COLO668 (cell line): ENCODE measurements around the gene PRKAR1B.

Experiments used
- DNase-seq: peaks from one replicate; lab custom pipeline; 2025; ENCODE audit not compliant: unreplicated experiment; lab: John Stamatoyannopoulos, UW

The PRKAR1B gene

DNA sequence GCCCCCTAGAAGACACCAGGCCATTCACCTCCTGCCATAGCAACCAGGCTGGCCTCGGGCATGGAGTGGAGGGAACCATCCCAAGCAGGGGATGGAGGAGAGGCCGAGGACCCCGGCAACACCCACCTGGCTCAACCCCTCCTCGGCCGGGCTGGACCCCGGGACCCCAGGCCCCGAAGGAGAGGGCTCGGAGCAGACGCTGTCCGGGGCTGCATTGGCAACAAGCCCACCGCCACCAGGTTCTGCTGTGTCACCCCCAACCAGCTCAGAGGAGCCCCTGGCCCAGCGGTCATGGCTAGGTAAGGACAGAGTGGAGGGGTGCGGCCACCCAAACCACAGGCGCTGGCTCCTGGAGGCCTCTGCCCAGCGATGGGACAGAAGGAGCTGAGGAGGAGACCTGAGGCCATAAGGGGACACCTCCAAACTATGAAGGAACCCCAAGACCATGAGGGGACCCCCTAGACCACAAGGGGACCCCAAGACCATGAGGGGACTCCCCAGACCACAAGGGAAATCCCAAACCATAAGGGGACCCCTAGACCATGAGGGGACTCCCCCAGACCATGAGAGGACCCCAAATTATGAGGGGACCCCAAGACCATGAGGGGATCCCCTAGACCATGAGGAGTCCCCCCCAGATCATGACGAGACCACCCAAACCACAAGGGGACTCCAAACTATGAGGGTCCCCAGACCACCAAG, 132.7 kb downstream of the PRKAR1B start:
- no peak for DNase-seq

DNA sequence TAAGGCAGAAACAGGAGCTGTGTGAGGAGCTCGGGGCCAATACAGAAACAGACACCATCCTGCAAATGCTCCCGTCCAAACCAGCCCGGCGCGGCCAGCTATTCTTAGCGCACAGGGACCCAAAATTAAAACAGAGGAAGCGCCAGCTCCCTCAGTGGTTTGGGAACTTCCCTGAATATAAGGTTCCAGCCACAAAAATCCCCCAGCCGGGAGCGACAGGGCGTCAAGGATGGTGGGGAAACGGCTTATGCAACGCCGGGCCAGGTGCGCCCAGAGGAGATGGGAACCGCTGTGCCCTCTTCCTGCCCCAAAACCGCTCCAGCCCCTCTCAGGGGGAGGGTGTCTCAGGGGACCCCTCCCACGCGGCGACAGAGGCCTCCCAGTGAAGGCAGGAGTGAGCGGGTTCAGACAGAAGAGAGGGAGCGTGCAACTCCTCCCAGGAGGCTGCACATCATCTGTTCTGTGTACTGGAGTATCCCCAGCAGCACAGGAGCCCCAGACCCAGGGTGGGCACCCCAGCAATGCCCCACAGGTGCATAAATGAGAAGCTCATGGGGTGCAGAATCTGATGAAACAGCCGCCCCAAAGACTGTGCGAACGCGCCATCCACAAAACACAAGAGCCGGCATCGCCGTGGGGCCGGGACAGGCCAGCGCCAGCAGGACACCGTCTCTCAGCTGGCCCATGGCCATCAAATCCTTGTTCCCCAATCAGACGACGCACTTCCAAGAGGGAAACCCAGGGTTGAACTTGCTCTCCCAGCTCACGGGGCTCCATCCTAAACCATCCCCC, 133.6 kb downstream of the PRKAR1B start:
- DNase-seq, result no peak

DNA sequence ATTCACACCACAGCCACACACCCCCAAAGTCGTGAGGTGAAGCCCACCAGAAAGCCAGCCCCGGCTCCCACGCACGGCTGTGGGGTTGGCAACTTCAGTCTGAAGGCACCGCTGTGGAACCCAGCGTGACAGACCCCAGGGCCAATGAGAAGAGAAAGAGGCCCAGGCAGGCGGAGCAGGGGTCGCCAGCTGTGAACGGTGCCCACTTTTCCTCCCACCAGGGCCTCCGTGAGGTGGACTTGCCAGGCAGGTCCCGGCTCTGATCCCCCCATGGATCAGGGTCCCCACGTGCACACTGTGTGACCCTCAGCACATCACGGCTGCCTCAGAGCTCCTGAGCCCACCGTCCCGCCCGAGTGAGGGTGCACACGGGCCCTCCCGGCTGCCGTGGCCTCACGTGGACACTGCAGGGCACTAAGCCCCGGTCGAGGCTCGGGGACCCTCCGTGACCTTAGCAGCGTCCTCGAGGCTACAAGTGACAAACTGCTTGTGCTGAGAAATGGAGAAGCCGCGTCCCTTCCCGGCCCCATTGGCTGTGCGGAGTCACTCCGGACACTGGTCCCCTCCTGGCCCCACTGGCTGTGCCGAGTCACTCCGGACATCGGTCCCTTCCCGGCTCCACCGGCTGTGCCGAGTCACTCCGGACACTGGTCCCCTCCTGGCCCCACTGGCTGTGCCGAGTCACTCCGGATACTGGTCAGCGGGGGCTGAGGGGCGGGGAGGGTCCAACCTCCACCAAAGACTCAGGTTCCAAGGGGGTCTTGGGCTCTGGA, 135.0 kb downstream of the PRKAR1B start:
- DNase-seq, result no peak

DNA sequence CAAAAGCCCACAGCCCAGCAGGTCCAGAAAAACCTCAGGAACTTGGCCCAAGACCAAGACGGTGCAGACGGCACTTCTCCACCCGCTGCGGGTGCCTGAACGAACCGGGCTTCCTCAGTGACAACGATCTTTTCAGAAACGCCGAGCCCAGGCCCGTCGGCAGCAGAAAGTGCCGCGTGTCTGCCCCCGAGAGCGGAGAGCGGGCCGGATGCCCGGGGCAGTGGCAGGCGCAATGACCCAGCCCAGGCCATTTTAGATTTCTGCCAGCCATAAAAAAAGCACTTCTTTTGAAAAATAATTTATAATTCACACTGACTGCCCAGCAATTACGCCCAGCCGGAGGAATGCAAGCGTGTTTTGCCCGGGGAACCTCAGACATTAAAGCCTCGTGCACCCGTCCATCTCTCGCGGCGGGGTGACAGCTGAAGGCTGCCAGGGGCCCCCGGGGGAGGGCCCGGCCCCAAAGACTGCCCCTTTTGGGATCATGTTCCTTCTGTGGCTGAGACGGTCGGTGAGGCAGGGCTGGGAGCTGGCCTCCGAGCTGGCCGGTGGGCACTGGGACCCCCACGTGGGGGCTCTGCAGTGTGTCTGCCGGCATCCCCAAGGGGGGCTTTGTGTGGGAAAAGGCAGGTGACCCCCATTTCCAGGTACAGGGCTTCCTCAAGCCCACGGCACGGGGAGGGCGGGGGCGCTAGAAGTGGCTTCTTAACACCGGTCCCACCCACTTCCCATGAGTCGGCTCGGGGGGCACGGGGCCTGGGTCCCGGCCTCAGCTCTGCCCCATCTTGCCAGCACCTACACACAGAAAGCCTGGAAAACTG, 136.1 kb downstream of the PRKAR1B start:
- no peak for DNase-seq

DNA sequence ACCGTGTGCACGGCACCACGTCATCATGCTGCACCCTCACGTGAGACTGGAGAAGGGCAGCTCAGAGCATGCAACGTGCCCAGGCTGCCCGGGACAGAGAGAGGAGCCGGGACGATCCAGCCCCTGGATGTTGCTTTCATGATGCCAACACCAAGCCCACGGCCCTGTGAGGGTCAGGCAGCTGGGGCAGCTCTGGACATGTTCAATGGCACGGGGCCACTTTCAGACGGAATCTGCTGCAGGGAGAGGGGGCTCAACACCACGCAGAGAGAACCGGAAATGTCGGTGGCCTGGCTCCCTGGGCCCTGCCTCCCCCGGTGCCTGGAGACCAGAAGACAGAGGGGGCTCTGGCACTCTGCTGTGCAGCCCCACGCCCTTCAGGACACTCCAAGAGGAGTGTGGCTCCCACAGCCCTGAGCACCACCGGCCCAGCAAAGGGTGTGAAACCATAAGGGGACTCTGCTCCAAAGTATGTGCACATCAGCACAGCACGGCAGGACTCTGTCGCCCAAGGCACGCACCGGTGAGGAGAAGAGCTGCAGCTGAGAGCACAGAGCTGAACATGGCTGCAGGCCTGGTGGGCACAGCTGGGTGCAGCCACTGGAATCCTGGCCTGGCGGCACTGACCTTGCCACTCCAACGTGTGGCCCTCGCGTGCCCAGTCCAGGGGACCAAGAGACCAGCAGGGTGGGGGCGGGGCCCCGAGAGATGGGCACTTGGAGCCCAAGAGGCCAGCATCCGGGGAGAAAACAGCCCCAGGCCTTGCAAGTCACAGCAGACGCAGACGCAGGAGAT, 137.1 kb downstream of the PRKAR1B start:
- no peak for DNase-seq

DNA sequence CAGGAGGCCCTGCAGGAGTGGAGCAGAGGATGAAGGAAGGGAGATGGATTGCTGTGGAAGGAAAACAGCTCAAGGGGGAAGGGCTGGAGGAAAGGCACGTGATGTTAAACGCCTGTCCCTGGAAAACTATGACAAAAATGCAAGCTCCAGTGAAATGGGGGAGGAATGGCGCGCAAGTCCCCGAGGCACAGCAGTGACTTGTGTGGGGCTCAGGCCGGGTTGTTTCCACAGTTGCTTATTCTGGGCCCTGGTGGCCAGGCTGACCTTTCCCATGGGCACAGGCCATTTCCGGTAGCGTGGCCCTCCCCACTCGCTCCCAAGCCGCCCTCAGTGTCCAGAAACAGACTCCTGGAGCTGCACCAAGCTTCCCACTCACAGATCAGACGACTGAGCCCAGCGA, 139.3 kb downstream of the PRKAR1B start:
- DNase-seq, result no peak

DNA sequence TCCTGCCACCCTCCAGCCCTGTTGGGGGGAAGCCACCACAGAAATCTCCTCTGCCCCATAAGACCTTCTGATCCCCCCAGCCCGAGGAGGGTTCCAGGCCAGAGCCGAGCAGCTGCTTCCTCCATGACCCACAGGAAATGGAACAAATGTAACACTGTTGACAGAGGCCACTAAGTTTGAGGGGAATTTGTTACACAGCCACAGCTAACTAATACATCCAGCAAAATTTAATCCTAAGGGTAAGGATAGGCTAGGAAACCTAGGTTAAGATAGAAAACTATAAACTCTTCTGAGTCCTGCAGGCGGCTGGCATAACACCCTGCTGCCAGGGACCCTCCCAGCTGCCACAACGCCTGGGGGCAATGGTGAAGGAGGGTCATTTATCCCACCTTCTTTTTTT, 140.6 kb downstream of the PRKAR1B start:
- no peak for DNase-seq

DNA sequence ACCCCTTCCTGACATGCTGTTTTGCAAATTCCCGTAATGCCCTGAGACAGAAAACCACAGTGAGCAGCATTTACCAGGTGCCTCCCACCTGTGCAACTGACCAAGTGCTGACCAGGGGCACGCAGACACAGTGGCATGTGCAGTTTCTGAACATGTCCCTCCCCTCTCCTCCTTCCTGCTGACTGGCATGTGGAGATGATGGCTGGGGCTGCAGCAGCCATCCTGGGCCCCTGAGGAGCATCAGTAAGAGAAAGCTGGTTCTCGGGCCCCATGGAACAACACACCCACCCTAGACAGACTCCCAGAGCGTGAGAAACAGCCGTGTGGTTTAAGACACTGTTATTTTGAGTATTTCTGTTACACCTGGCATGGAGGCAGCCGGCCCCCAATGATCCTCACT, 141.2 kb downstream of the PRKAR1B start:
- no peak for DNase-seq

DNA sequence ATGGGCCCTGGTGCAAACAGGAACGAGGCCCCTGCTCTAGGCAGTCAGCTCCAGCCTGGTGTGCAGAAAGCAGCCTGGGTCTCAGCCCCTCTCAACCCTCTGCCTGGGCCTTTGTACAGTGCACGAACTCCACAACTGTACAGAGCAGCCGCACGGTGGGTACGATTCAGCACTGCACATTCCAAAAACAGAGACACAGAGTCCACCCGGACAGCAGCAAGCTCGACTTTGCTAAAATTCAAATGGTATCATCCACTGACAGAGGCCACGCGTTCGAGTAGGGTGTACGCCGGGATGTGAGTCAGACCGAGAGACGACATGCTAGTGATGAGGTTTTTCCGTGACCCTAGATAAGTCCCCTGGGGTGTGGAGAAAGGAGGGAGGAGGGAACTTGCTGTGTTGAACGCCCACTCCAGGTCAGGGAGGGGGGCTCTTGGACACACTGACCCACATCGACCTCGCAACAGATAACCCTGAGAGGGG, 141.8 kb downstream of the PRKAR1B start:
- DNase-seq, result no peak

DNA sequence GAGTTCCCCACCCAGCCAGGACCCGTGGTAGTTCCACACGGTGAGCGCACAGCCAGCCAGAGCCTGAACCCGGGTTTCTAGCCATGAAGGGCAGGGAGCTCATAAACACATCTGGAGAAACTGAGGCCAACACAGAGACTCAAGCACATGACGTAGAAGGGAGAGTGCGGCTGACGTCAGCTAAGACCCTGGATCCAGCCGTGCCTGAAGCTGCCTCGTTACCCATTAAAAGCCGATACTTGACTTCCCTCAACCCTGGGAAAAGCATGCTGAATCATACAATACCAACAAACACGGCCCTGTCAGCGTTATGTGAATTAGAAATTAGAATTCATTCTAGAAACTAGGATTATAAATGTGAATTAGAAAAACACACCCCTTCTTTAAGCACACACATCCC, 142.3 kb downstream of the PRKAR1B start:
- no peak for DNase-seq

DNA sequence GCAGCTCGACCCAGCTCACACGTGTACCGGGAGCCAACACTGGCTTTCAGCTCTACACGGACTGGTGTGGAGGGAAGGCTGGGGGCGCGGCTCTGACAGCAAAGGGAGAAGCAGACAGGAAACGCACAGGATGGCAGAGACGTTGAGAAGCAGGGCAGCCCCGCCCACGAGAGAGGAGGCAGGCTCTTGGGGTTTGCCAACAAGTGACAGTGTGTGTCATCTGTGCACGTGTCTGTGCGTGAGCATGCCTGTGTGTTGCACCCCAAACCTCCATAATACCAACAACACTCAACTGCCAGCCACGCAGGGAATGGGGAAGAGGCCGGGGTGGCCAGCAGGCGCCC, 143.0 kb downstream of the PRKAR1B start:
- DNase-seq, result no peak

DNA sequence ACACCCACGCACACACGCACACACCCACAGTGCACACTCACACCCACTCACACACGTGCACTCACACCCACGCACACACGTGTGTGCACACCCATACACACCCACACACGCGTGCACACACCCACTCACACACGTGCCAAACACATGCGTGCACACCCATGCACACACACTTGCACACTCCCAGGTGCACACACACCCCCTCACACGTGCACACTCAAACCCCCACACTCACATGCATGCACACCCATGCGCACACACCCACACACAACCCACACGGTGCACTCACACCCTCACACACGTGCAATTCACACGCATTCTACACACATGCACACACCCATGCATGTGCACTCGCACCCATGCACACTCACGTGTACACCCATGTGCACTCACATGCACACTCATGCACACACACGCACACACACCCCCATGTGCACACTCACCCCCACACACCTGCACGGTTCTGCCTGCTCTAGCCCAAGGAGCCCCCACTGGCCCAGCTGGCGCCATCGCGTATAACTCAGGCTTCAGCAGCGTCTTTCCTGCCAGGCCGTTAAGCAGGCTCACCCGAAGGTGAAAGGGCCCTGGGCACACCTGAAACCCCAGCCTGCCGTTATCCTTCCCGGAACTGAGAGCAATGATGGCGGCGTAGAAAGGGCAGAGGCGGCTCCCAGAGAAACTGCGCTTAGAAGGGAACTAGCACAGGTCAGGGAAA, 143.5 kb downstream of the PRKAR1B start:
- no peak for DNase-seq

DNA sequence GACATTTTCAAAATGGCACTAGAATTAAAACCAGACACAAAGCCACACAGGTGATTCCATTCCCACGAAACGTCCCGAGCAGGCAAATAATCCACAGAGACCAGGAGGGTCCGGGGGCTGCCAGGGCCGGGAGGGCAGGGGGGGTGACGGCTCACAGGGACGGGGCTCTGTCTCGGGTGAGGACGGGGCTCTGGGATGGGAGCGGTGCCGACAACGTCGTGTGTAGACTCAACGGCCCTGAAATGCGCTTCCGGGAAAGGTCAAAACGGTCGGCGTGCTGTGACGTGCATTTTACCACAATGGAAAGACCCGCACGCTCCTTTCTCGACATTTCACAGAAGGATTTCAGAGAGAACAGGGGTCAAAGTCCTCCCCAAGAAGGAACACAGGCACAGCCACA, 144.2 kb downstream of the PRKAR1B start:
- DNase-seq, result no peak

DNA sequence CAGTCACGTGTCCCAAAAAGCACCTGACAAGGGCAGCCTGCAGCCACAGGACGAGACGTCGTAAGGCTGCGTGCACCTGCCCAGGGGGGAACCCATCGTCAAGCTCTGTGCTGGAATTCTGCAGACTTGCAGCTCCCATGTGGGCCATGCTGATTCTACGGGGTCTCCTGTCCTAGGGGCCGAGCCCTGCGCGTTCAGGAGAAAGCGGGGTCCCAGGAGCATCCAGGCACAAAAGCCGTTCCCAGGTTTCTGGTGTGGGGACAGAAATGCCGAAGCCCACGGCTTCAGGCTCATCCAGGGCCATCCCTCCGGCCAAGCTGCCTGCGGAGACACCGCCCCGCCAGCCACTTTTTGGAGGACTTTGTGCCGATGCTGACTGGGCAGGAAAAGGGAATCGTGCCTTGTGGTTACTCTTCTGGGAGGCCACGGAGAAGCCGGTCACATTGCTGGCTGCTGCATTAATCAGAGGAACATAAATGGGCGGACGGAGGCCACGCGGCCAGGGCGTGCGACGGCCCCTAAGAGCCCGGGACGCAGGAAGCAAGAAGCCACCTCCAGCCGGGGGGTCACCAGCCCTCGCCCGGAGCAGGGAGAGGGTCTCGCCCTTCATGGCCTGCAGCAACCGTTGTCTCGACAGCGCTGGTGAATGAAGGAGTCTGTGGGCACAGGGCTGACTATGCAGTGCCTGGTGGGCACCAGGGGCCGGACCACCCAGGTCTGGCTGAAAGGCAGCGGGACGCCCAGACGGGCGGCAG, 144.8 kb downstream of the PRKAR1B start:
- no peak for DNase-seq

DNA sequence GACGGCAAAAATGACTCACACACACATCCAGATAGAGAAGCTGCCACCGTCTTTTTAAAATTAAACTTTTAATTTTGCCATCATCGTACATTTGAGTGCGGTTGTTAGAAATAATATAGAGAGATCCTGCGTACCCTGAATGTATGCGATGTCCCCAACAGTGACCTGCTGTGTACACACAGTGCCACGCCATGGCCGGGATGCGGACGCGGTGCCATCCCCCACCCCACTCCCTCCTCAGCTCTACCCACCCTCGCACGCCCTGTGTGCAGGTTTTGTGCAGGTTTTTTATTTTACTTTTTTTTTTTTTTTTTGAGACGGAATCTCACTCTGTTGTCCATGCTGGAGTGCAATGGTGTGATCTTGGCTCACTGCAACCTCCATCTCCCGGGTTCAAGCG, 148.7 kb downstream of the PRKAR1B start:
- DNase-seq, result no peak

DNA sequence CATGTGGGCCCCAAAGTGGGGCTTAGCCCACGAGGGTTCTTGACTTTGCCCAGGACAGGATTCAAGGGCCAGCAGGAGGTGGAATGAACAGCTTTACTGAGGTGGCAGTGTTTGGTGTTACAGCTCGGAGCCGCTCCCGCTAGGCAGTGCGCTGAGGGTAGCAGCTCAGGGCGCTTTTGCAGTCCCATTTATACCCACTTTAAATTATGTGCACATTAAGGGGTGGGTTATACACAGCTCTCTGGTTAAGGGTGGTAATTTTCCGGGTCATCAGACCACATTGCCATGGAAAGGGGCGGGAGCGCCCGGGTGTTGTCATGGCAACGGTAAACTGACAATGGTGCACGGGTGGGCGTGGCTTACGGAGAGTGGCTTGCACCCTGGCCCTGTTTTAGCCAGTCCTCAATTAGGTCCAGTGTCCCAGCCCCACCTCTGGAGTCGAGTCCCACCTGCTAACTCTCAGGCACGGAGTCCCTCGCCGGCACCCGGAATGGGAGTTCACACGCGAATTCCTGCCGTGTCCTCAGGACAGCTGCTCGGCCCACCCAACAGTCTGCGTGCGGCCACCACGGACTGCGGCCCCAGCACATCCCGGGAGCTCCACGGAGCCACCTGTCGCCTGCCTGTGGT, 149.2 kb downstream of the PRKAR1B start:
- peak; percentile 17 for DNase-seq

DNA sequence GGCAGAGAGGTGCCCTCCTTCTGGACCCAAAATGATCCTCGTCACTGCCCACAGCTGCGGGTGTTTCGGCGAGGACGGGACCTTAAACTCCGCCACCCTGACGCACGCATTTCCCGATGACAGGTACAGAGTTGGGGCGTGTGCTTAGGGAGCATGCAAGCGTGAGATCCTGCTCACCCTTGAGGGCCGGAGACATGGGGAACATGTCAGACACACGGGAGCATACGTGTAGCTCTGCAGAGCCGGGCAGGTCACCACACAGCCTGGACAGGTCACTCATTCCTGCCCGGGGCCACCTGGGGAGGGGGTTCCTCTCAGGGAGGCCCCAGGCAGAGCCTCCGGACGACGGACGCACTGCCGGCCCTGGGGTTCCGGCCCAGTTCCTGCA, 149.8 kb downstream of the PRKAR1B start:
- DNase-seq, result no peak

DNA sequence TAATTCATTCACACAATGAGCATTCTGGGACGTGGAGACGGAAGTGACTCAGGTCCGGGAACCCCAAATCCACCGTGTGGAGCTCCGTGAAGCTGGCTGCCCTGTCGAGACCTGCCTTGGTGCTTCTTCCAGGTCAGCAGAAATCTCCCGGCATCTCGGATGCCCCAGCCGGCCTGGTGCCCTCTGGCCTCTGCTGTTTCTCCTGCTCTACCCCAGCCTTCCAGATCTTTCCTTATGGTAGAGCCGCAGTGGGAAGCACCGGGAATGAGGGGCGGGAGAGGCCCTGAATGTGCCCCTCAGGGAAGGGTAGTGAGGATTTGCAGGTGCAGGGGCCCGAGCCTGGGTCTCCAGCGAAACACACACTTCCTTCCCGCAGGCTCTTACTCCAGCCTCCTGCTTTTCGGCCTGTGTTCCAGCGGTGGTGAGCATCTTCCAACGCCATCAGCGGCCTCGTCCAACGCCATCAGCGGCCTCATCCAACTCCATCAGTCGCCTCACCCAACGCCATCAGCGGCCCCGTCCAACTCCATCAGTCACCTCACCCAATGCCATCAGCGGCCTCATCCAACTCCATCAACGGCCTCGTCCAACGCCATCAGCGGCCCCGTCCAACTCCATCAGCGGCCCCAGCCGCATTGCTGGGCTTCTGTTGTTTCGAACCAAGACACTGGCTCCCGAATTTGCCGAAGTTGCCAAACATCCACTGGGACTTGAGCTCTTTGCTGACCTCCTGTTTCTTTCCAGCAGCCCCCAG, 150.4 kb downstream of the PRKAR1B start:
- DNase-seq, result no peak
